Renal cortical epithelial cell (primary cell): ENCODE results near the gene CBFB. TPM values are rescaled to one million over a fixed set of nuclear protein-coding genes. Genes with fewer than 3 reads are reported as not detected.

Experiments
- DNase-seq: peaks from one replicate; pipeline ENCODE4 v3.0.0-alpha.2; 2011; ENCODE audit warnings: low read depth
- total RNA-seq: library from RNA; depleted of rRNA; stranded (reverse); fragments of >200 nt; gene quantifications from 2 replicates; pipeline ENCODE4 v1.2.3, GENCODE V29; 2014

Gene CBFB
- total RNA-seq, 1 donor from 2014 or later: 113 TPM

GRCh38 chr16:67129422-67129821 is 100.5 kb downstream of the CBFB start:
- DNase-seq: no peak

GRCh38 chr16:67137605-67138004 is 108.7 kb downstream of the CBFB start:
- peak; percentile 50 for DNase-seq

GRCh38 chr16:67141391-67141790 is 112.4 kb downstream of the CBFB start:
- no peak for DNase-seq

GRCh38 chr16:67142342-67142741 is 113.4 kb downstream of the CBFB start:
- no peak for DNase-seq

GRCh38 chr16:67144943-67145342 is 116.0 kb downstream of the CBFB start:
- no peak for DNase-seq

- DNase-seq: no peak
Observed at GRCh38 chr16:67145746-67146145, 116.8 kb downstream of the CBFB start.

GRCh38 chr16:67146523-67147357 is 117.8 kb downstream of the CBFB start:
- no peak for DNase-seq

- DNase-seq: no peak
Observed at GRCh38 chr16:67147437-67148140, 118.6 kb downstream of the CBFB start.

GRCh38 chr16:67148221-67148620 is 119.3 kb downstream of the CBFB start:
- no peak for DNase-seq

GRCh38 chr16:67148656-67149275 is 119.8 kb downstream of the CBFB start:
- no peak for DNase-seq

GRCh38 chr16:67149276-67150046 is 120.5 kb downstream of the CBFB start:
- no peak for DNase-seq

- DNase-seq: no peak
Observed at GRCh38 chr16:67150047-67150832, 121.3 kb downstream of the CBFB start.

Other genes starting within 250 kb of the CBFB start
- gene TERB1, start 227.6 kb upstream of the CBFB start, total RNA-seq: 0.15 and 0.35 TPM in 2 replicates
- 81.0 and 110 TPM in 2 replicates for gene NAE1, start 198.2 kb upstream of the CBFB start, total RNA-seq
- gene CA7, start 184.7 kb upstream of the CBFB start, total RNA-seq: not detected in 2 replicates
- 8.3 and 11.5 TPM in 2 replicates for gene PDP2, start 148.6 kb upstream of the CBFB start, total RNA-seq
- 7.8 and 414 TPM in 2 replicates for gene CDH16, start 110.3 kb upstream of the CBFB start, total RNA-seq
- gene RRAD, start 103.6 kb upstream of the CBFB start, total RNA-seq: 177 and 379 TPM in 2 replicates
- gene CIAO2B, start 94.7 kb upstream of the CBFB start, total RNA-seq: 129 and 264 TPM in 2 replicates
- gene CES2, start 93.6 kb upstream of the CBFB start, total RNA-seq: 34.7 and 53.9 TPM in 2 replicates
- 0.69 and 1.3 TPM in 2 replicates for gene CES3, start 67.9 kb upstream of the CBFB start, total RNA-seq
- 2.1 and 13.6 TPM in 2 replicates for gene CES4A, start 40.6 kb upstream of the CBFB start, total RNA-seq
- gene PHAF1, start 80.8 kb downstream of the CBFB start, total RNA-seq: 9.0 and 25.5 TPM in 2 replicates
- gene B3GNT9, start 121.8 kb downstream of the CBFB start, total RNA-seq: 11.6 and 27.4 TPM in 2 replicates
- gene TRADD, start 130.8 kb downstream of the CBFB start, total RNA-seq: 26.2 and 45.8 TPM in 2 replicates
- gene FBXL8, start 130.8 kb downstream of the CBFB start, total RNA-seq: 13.5 TPM in 2 replicates
- 5.7 and 12.5 TPM in 2 replicates for gene HSF4, start 135.6 kb downstream of the CBFB start, total RNA-seq
- 26.2 and 27.1 TPM in 2 replicates for gene NOL3, start 141.4 kb downstream of the CBFB start, total RNA-seq
- gene MATCAP1, start 154.8 kb downstream of the CBFB start, total RNA-seq: 3.3 and 10.7 TPM in 2 replicates
- 0.35 and 0.52 TPM in 2 replicates for gene EXOC3L1, start 161.0 kb downstream of the CBFB start, total RNA-seq
- gene E2F4, start 163.0 kb downstream of the CBFB start, total RNA-seq: 39.2 and 56.0 TPM in 2 replicates
- gene ELMO3, start 170.0 kb downstream of the CBFB start, total RNA-seq: 3.1 and 20.1 TPM in 2 replicates
- gene TMEM208, start 198.0 kb downstream of the CBFB start, total RNA-seq: 22.0 and 50.2 TPM in 2 replicates
- gene FHOD1, start 218.3 kb downstream of the CBFB start, total RNA-seq: 5.4 and 20.5 TPM in 2 replicates
- gene SLC9A5, start 219.8 kb downstream of the CBFB start, total RNA-seq: 0.60 and 0.69 TPM in 2 replicates